Liver (tissue), 9 donors: ENCODE data around the gene IL4. TPM values are rescaled to one million over a fixed set of nuclear protein-coding genes. Genes with fewer than 3 reads are reported as not detected.

Experiments
- DNase-seq: peaks from one replicate; pipeline ENCODE4 v3.0.0-alpha.2; 2017; ENCODE audit warnings: low spot score
- H3K27ac ChIP-seq, 2 donors: one replicate each; pipeline ENCODE4 v1.7.0; 2013; ENCODE audit warnings: inconsistent platforms in 2 of 2, low read length in 2 of 2, control low read depth in 1 of 2, low read depth in 1 of 2, mild to moderate bottlenecking in 1 of 2
- H3K27me3 ChIP-seq, 4 donors: one replicate each; pipeline versions ENCODE4 v1.6.1 to v1.7.0; 2013; ENCODE audit warnings: low read length in 3 of 4, inconsistent platforms in 1 of 4, mild to moderate bottlenecking in 1 of 4, moderate library complexity in 1 of 4; ENCODE audit not compliant: control insufficient read depth in 4 of 4, insufficient read depth in 4 of 4
- H3K36me3 ChIP-seq, 4 donors: one replicate each; pipeline versions ENCODE4 v1.6.1 to v1.7.0; 2013; ENCODE audit warnings: low read length in 3 of 4, mild to moderate bottlenecking in 3 of 4, low read depth in 1 of 4, moderate library complexity in 1 of 4; ENCODE audit not compliant: control insufficient read depth in 4 of 4, insufficient read depth in 3 of 4
- H3K4me1 ChIP-seq, 4 donors: one replicate each; pipeline versions ENCODE4 v1.6.1 to v1.7.0; 2013; ENCODE audit warnings: low read length in 3 of 4, mild to moderate bottlenecking in 3 of 4, moderate library complexity in 1 of 4; ENCODE audit not compliant: control insufficient read depth in 4 of 4, insufficient read depth in 4 of 4
- H3K4me3 ChIP-seq, 3 donors: one replicate each; pipeline versions ENCODE4 v1.6.1 to v1.7.0; 2013; ENCODE audit warnings: low read length in 3 of 3, control low read depth in 1 of 3, low read depth in 1 of 3, mild to moderate bottlenecking in 1 of 3
- H3K9ac ChIP-seq, 2 donors: one replicate each; pipeline ENCODE4 v1.7.0; 2013; ENCODE audit warnings: low read length in 2 of 2, mild to moderate bottlenecking in 2 of 2, moderate library complexity in 2 of 2, control low read depth in 1 of 2, low read depth in 1 of 2
- H3K9me3 ChIP-seq, 4 donors: one replicate each; pipeline versions ENCODE4 v1.6.1 to v1.7.0; 2013; ENCODE audit warnings: low read length in 3 of 4; ENCODE audit not compliant: control insufficient read depth in 4 of 4
- CTCF ChIP-seq: fragments of 150-350 bp; IDR thresholded peaks from 2 replicates; pipeline ENCODE4 v1.5.1; 2017; ENCODE audit warnings: improper control_type of control experiment, low read depth, low read length; ENCODE audit not compliant: missing input control
- EGR1 ChIP-seq, 2 donors: IDR thresholded peaks; 2 replicates each; pipeline ENCODE4 v1.6.1; 2016 to 2018; ENCODE audit warnings: antibody characterized with exemption in 2 of 2, low read depth in 2 of 2
- FOXA1 ChIP-seq: IDR thresholded peaks from 2 replicates; pipeline ENCODE4 v1.6.1; 2016; ENCODE audit warnings: antibody characterized with exemption
- GABPA ChIP-seq, 2 donors: IDR thresholded peaks in 1 of 2; conservative IDR thresholded peaks in 1 of 2; 2 replicates each; pipeline ENCODE4 v1.6.1; 2016; ENCODE audit warnings: antibody characterized with exemption in 2 of 2, mild to moderate bottlenecking in 1 of 2, moderate library complexity in 1 of 2
- HNF4G ChIP-seq: IDR thresholded peaks from 2 replicates; pipeline ENCODE4 v1.6.1; 2016; ENCODE audit warnings: antibody characterized with exemption
- JUND ChIP-seq, 2 donors: IDR thresholded peaks; 2 replicates each; pipeline ENCODE4 v1.6.1; 2016; ENCODE audit warnings: antibody characterized with exemption in 2 of 2
- MAX ChIP-seq: IDR thresholded peaks from 2 replicates; pipeline ENCODE4 v1.6.1; 2016; ENCODE audit warnings: antibody characterized with exemption
- RAD21 ChIP-seq, 2 donors: IDR thresholded peaks; 2 replicates each; pipeline ENCODE4 v1.6.1; 2016; ENCODE audit warnings: antibody characterized with exemption in 2 of 2, mild to moderate bottlenecking in 2 of 2
- REST ChIP-seq: IDR thresholded peaks from 2 replicates; pipeline ENCODE4 v1.6.1; 2016; ENCODE audit warnings: antibody characterized with exemption, mild to moderate bottlenecking
- RXRA ChIP-seq, 2 donors: IDR thresholded peaks; 2 replicates each; pipeline ENCODE4 v1.6.1; 2017 to 2018; ENCODE audit warnings: antibody characterized with exemption in 2 of 2, mild to moderate bottlenecking in 1 of 2
- TAF1 ChIP-seq: conservative IDR thresholded peaks from 2 replicates; pipeline ENCODE4 v1.6.1; 2016; ENCODE audit warnings: antibody characterized with exemption, mild to moderate bottlenecking
- YY1 ChIP-seq: IDR thresholded peaks from 2 replicates; pipeline ENCODE4 v1.6.1; 2016; ENCODE audit warnings: antibody characterized with exemption, mild to moderate bottlenecking
- WGBS: extraction: QIAGEN DNeasy Blood & Tissue Kit; methylation state at CpG from one replicate; pipeline ENCODE4 v1.1.7; 2013; 5-methylcytosine and 5-hydroxymethylcytosine counted together
- polyA plus RNA-seq, 2 donors: library from polyadenylated mRNA; stranded (reverse) in 1 of 2; unstranded in 1 of 2; fragments of 200-250 nt in 1 of 2; fragments of >200 nt in 1 of 2; fragmentation: Nextera tagmentation in 1 of 2; extraction: Ambion mirVana in 1 of 2; gene quantifications; one replicate each; pipeline versions ENCODE4 v1.2.1 to v1.2.3, GENCODE V29; 2013 to 2015
- total RNA-seq, 2 donors: library from RNA; depleted of rRNA; stranded (reverse); fragments of >200 nt; gene quantifications; one replicate each; pipeline ENCODE4 v1.2.3, GENCODE V29; 2014
- donor health status: healthy.
- donor health status: healthy.
- donor health status: healthy.
- donor health status: healthy.
- donor health status: healthy.

IL4 gene
- total and polyA plus RNA-seq, 4 donors: not detected

- TF ChIP-seq HNF4G (no peak), FOXA1 (no peak), TAF1 (no peak), JUND (IDR thresholded peaks at IDR 0.05) (no peak), YY1 (no peak), EGR1 (IDR thresholded peaks at IDR 0.05; ENCODE audit: low read depth in 2 of 2) (no peak), CTCF (no peak)
- H3K36me3 ChIP-seq: no peaks in the 10 kb centered on the region
- no peak overlapping the region for H3K27ac ChIP-seq
- no peaks in the 10 kb centered on the region for H3K27me3 ChIP-seq
- no peaks in the 10 kb centered on the region for H3K4me1 ChIP-seq
- 95% methylated on average over 2 of the region's 2 CpGs for WGBS
- DNase-seq: no peak
- no peak overlapping the region for H3K9ac ChIP-seq
- no peak overlapping the region for H3K4me3 ChIP-seq
- no peaks in the 10 kb centered on the region for H3K9me3 ChIP-seq
Observed at GRCh38 chr5:132681476-132681831, 7.7 kb downstream of the IL4 start.

- Histone ChIP-seq H3K27me3 (no peaks in the 10 kb centered on the region), H3K9me3 (no peaks in the 10 kb centered on the region), H3K27ac (no peak overlapping the region), H3K4me1 (no peaks in the 10 kb centered on the region), H3K36me3 (no peaks in the 10 kb centered on the region), H3K4me3 (no peak overlapping the region), H3K9ac (no peak overlapping the region)
- no peak for TF ChIP-seq EGR1 (IDR thresholded peaks at IDR 0.05; ENCODE audit: low read depth in 2 of 2)
- no peak for TF ChIP-seq RXRA (IDR thresholded peaks at IDR 0.05)
- no peak for TF ChIP-seq RAD21 (IDR thresholded peaks at IDR 0.05)
- no peak for TF ChIP-seq MAX
- TF ChIP-seq GABPA (IDR thresholded peaks at IDR 0.05 in 1 of 2, conservative IDR thresholded peaks at IDR 0.05 in 1 of 2): no peak
- WGBS: 95% methylated on average over 4 of the region's 4 CpGs
- DNase-seq: no peak
Observed at GRCh38 chr5:132681983-132682382, 8.2 kb downstream of the IL4 start.

GRCh38 chr5:132684491-132684890, 10.7 kb downstream of the IL4 start:
- Histone ChIP-seq H3K4me1 (no peaks in the 10 kb centered on the region), H3K9ac (no peak overlapping the region), H3K9me3 (no peaks in the 10 kb centered on the region), H3K36me3 (no peaks in the 10 kb centered on the region), H3K27me3 (no peaks in the 10 kb centered on the region), H3K27ac (no peak overlapping the region), H3K4me3 (no peak overlapping the region)
- DNase-seq: no peak
- TF ChIP-seq GABPA (IDR thresholded peaks at IDR 0.05 in 1 of 2, conservative IDR thresholded peaks at IDR 0.05 in 1 of 2): no peak
- no peak for TF ChIP-seq REST
- TF ChIP-seq HNF4G: no peak
- 85% methylated on average over 6 of the region's 6 CpGs for WGBS
